Activated CD4-positive, alpha-beta memory T cell treated with anti-CD3 and anti-CD28 coated beads, Interleukin-2, amount 10 ng/mL, durations not matched to agents 7 days and 5 days (primary cell): ENCODE measurements around the gene KCNA3. TPM values are rescaled to one million over a fixed set of nuclear protein-coding genes. Genes with fewer than 3 reads are reported as not detected.

ENCODE experiments used
- CTCF ChIA-PET: fragments of 350-600 bp; sonication (Branson Sonifier 250); formaldehyde crosslinking; loops from one replicate; lab custom pipeline; 2021; ENCODE audit warnings: antibody characterized with exemption, inconsistent platforms; lab: Charles Lee
- POLR2A ChIA-PET: fragments of 350-600 bp; sonication (Branson Sonifier 250); formaldehyde crosslinking; loops from one replicate; lab custom pipeline; 2021; ENCODE audit warnings: antibody characterized with exemption; lab: Charles Lee
- DNase-seq: peaks from one replicate; pipeline ENCODE4 v3.0.0-alpha.2; 2020
- H3K27ac Mint-ChIP-seq: one replicate; pipeline ENCODE4 v1.8.0; 2021; ENCODE audit warnings: mild to moderate bottlenecking, mixed read lengths
- H3K27me3 Mint-ChIP-seq: one replicate; pipeline ENCODE4 v1.8.0; 2021; ENCODE audit warnings: mixed read lengths
- H3K36me3 Mint-ChIP-seq: one replicate; pipeline ENCODE4 v1.8.0; 2021; ENCODE audit warnings: low read depth, mixed read lengths
- H3K4me1 Mint-ChIP-seq: one replicate; pipeline ENCODE4 v1.8.0; 2021; ENCODE audit warnings: mixed read lengths
- H3K4me3 Mint-ChIP-seq: one replicate; pipeline ENCODE4 v1.8.0; 2021; ENCODE audit warnings: mild to moderate bottlenecking, mixed read lengths
- H3K9me3 Mint-ChIP-seq: one replicate; pipeline ENCODE4 v1.8.0; 2021; ENCODE audit warnings: mixed read lengths
- total RNA-seq, 2 experiments: library from RNA; stranded (reverse); gene quantifications; one replicate each; pipeline ENCODE4 v1.2.3, GENCODE V29; 2021

Gene KCNA3
- total RNA-seq, 2 experiments from 2014 or later = 84.9 to 86.2 TPM

GRCh38 chr1:110650609-110651008, 24.1 kb downstream of the KCNA3 start:
- no peak for DNase-seq
- H3K4me3 Mint-ChIP-seq = no peak overlapping the region
- ChIA-PET POLR2A (interaction anchor here (0.8 to 13.5 kb wide), 5 partner anchors 17 to 314 kb away, joined by 3 to 326 read pairs (median 94); partner anchors contain the start of genes CD53 and KCNA3), CTCF (interaction anchor here (2.1 to 7.5 kb wide), 3 partner anchors 14 to 20 kb away, joined by 7 to 73 read pairs (median 48); no protein-coding TSS in a partner anchor)
- peaks cover 19% of the 10 kb centered on the region for H3K36me3 Mint-ChIP-seq
- no peak overlapping the region for H3K27ac Mint-ChIP-seq
- no peaks in the 10 kb centered on the region for H3K9me3 Mint-ChIP-seq
- peaks cover 23% of the 10 kb centered on the region for H3K4me1 Mint-ChIP-seq
- H3K27me3 Mint-ChIP-seq = no peaks in the 10 kb centered on the region

GRCh38 chr1:110648417-110648816, 26.3 kb downstream of the KCNA3 start:
- H3K27me3 Mint-ChIP-seq = no peaks in the 10 kb centered on the region
- POLR2A ChIA-PET = interaction anchor here (0.6 to 13.5 kb wide), 13 partner anchors 9 to 309 kb away, joined by 3 to 326 read pairs (median 36); partner anchors contain the start of genes CD53, KCNA3 and RBM15
- no peaks in the 10 kb centered on the region for H3K9me3 Mint-ChIP-seq
- H3K4me1 Mint-ChIP-seq = peaks cover 32% of the 10 kb centered on the region
- no peak overlapping the region for H3K27ac Mint-ChIP-seq
- CTCF ChIA-PET = interaction anchor here (0.8 to 9.3 kb wide), 13 partner anchors 9 to 132 kb away, joined by 3 to 73 read pairs (median 7); partner anchors contain the start of gene KCNA3
- no peak for DNase-seq
- peaks cover 10% of the 10 kb centered on the region for H3K36me3 Mint-ChIP-seq
- no peak overlapping the region for H3K4me3 Mint-ChIP-seq

- ChIA-PET POLR2A (interaction anchor here (0.6 to 13.5 kb wide), 12 partner anchors 11 to 308 kb away, joined by 3 to 326 read pairs (median 38); partner anchors contain the start of genes CD53, KCNA3 and RBM15), CTCF (interaction anchor here (0.7 to 9.3 kb wide), 15 partner anchors 10 to 317 kb away, joined by 3 to 73 read pairs (median 6); no protein-coding TSS in a partner anchor)
- H3K36me3 Mint-ChIP-seq = peaks cover 7% of the 10 kb centered on the region
- H3K27me3 Mint-ChIP-seq = no peaks in the 10 kb centered on the region
- H3K4me1 Mint-ChIP-seq = peaks cover 39% of the 10 kb centered on the region
- H3K27ac Mint-ChIP-seq = no peak overlapping the region
- H3K4me3 Mint-ChIP-seq = no peak overlapping the region
- no peaks in the 10 kb centered on the region for H3K9me3 Mint-ChIP-seq
- DNase-seq = no peak
Observed at GRCh38 chr1:110647254-110647891, 27.4 kb downstream of the KCNA3 start.

GRCh38 chr1:110645821-110646735, 28.7 kb downstream of the KCNA3 start:
- CTCF ChIA-PET = interaction anchor here (1.1 to 9.3 kb wide), 8 partner anchors 7 to 141 kb away, joined by 4 to 73 read pairs (median 14); no protein-coding TSS in a partner anchor
- H3K27ac Mint-ChIP-seq = no peak overlapping the region
- POLR2A ChIA-PET = interaction anchor here (1.3 to 13.5 kb wide), 9 partner anchors 12 to 231 kb away, joined by 3 to 326 read pairs (median 49); partner anchors contain the start of genes CD53 and KCNA3
- no peaks in the 10 kb centered on the region for H3K27me3 Mint-ChIP-seq
- H3K36me3 Mint-ChIP-seq = peaks cover 14% of the 10 kb centered on the region
- peaks cover 8% of the 10 kb centered on the region for H3K9me3 Mint-ChIP-seq
- no peak for DNase-seq
- peak overlapping the region; percentile 1 for H3K4me3 Mint-ChIP-seq
- H3K4me1 Mint-ChIP-seq = peaks cover 47% of the 10 kb centered on the region

GRCh38 chr1:110645211-110645610, 29.5 kb downstream of the KCNA3 start:
- peaks cover 11% of the 10 kb centered on the region for H3K9me3 Mint-ChIP-seq
- H3K27ac Mint-ChIP-seq = no peak overlapping the region
- POLR2A ChIA-PET = interaction anchor here (1.0 to 13.5 kb wide), 5 partner anchors 11 to 229 kb away, joined by 3 to 326 read pairs (median 94); partner anchors contain the start of gene KCNA3

GRCh38 chr1:110643879-110644472, 30.8 kb downstream of the KCNA3 start:
- CTCF ChIA-PET = interaction anchor here (1.1 to 9.3 kb wide), 5 partner anchors 8 to 306 kb away, joined by 3 to 73 read pairs (median 6); no protein-coding TSS in a partner anchor
- Mint-ChIP-seq H3K36me3 (peaks cover 26% of the 10 kb centered on the region), H3K9me3 (peaks cover 17% of the 10 kb centered on the region), H3K27me3 (no peaks in the 10 kb centered on the region), H3K4me1 (peaks cover 59% of the 10 kb centered on the region), H3K27ac (peak overlapping the region; percentile 29), H3K4me3 (no peak overlapping the region)
- DNase-seq = no peak
- POLR2A ChIA-PET = interaction anchor here (1.2 to 13.5 kb wide), 4 partner anchors 10 to 230 kb away, joined by 4 to 326 read pairs (median 126); partner anchors contain the start of gene KCNA3

More at GRCh38 chr1:110645211-110645610, 29.5 kb downstream of the KCNA3 start:
- peaks cover 47% of the 10 kb centered on the region for H3K4me1 Mint-ChIP-seq
- CTCF ChIA-PET = interaction anchor here (1.2 to 9.3 kb wide), 6 partner anchors 8 to 307 kb away, joined by 4 to 73 read pairs (median 11); no protein-coding TSS in a partner anchor
- H3K36me3 Mint-ChIP-seq = peaks cover 18% of the 10 kb centered on the region
- no peaks in the 10 kb centered on the region for H3K27me3 Mint-ChIP-seq
- no peak overlapping the region for H3K4me3 Mint-ChIP-seq
- no peak for DNase-seq

- H3K27me3 Mint-ChIP-seq = no peaks in the 10 kb centered on the region
- DNase-seq = no peak
- CTCF ChIA-PET = interaction anchor here (6.5 kb wide), 1 partner anchor 8 kb away, joined by 73 read pairs; no protein-coding TSS in a partner anchor
- peaks cover 94% of the 10 kb centered on the region for H3K4me1 Mint-ChIP-seq
- H3K36me3 Mint-ChIP-seq = peaks cover 26% of the 10 kb centered on the region
- H3K9me3 Mint-ChIP-seq = peaks cover 17% of the 10 kb centered on the region
- no peak overlapping the region for H3K4me3 Mint-ChIP-seq
- POLR2A ChIA-PET = interaction anchor here (0.9 to 15.0 kb wide), 4 partner anchors 8 to 236 kb away, joined by 3 to 326 read pairs (median 108); partner anchors contain the start of gene KCNA3
- H3K27ac Mint-ChIP-seq = peak overlapping the region; percentile 24
Observed at GRCh38 chr1:110639724-110640386, 34.9 kb downstream of the KCNA3 start.

- CTCF ChIA-PET = interaction anchor here (0.9 to 6.5 kb wide), 4 partner anchors 8 to 127 kb away, joined by 3 to 73 read pairs (median 7); no protein-coding TSS in a partner anchor
- peaks cover 25% of the 10 kb centered on the region for H3K36me3 Mint-ChIP-seq
- DNase-seq = no peak
- H3K9me3 Mint-ChIP-seq = peaks cover 17% of the 10 kb centered on the region
- POLR2A ChIA-PET = interaction anchor here (1.4 to 15.0 kb wide), 5 partner anchors 9 to 36 kb away, joined by 4 to 326 read pairs (median 11); partner anchors contain the start of gene KCNA3
- no peak overlapping the region for H3K4me3 Mint-ChIP-seq
- H3K27me3 Mint-ChIP-seq = no peaks in the 10 kb centered on the region
- no peak overlapping the region for H3K27ac Mint-ChIP-seq
- peaks cover 95% of the 10 kb centered on the region for H3K4me1 Mint-ChIP-seq
Observed at GRCh38 chr1:110638556-110638955, 36.2 kb downstream of the KCNA3 start.

- H3K36me3 Mint-ChIP-seq = peaks cover 24% of the 10 kb centered on the region
- DNase-seq = no peak
- H3K27ac Mint-ChIP-seq = peak overlapping the region; percentile 48
- H3K27me3 Mint-ChIP-seq = no peaks in the 10 kb centered on the region
- peaks cover 17% of the 10 kb centered on the region for H3K9me3 Mint-ChIP-seq
- peaks cover 95% of the 10 kb centered on the region for H3K4me1 Mint-ChIP-seq
- ChIA-PET POLR2A (interaction anchor here (1.4 to 15.0 kb wide), 5 partner anchors 9 to 37 kb away, joined by 4 to 326 read pairs (median 11); partner anchors contain the start of gene KCNA3), CTCF (interaction anchor here (0.9 to 6.5 kb wide), 5 partner anchors 8 to 128 kb away, joined by 3 to 73 read pairs (median 5); no protein-coding TSS in a partner anchor)
- no peak overlapping the region for H3K4me3 Mint-ChIP-seq
Observed at GRCh38 chr1:110638058-110638457, 36.7 kb downstream of the KCNA3 start.

- DNase-seq = no peak
- no peaks in the 10 kb centered on the region for H3K27me3 Mint-ChIP-seq
- peaks cover 92% of the 10 kb centered on the region for H3K4me1 Mint-ChIP-seq
- no peak overlapping the region for H3K4me3 Mint-ChIP-seq
- CTCF ChIA-PET = interaction anchor here (0.9 to 6.5 kb wide), 3 partner anchors 10 to 36 kb away, joined by 4 to 73 read pairs (median 9); no protein-coding TSS in a partner anchor
- H3K27ac Mint-ChIP-seq = peak overlapping the region; percentile 48
- POLR2A ChIA-PET = interaction anchor here (1.4 to 15.0 kb wide), 6 partner anchors 10 to 37 kb away, joined by 4 to 326 read pairs (median 11); partner anchors contain the start of gene KCNA3
- H3K36me3 Mint-ChIP-seq = peaks cover 22% of the 10 kb centered on the region
- peaks cover 17% of the 10 kb centered on the region for H3K9me3 Mint-ChIP-seq
Observed at GRCh38 chr1:110637475-110637874, 37.3 kb downstream of the KCNA3 start.
